OCI-LY7 (cell line): ENCODE results near the gene RORC.
A peak's percentile ranks its signal among the peaks of the same experiment; 100 is the strongest.

Experiments
- CTCF ChIP-seq: fragments of 200-600 bp; sonication (generic); conservative IDR thresholded peaks from 2 replicates; pipeline ENCODE4 v1.5.1; 2014; ENCODE audit warnings: mild to moderate bottlenecking, antibody characterized with exemption, low read length, moderate library complexity, mixed read lengths
- EZH2phosphoT487 ChIP-seq: fragments of 200-600 bp; sonication (generic); IDR thresholded peaks from 2 replicates; pipeline ENCODE4 v1.6.1; 2018; ENCODE audit warnings: low read depth, borderline replicate concordance, mild to moderate bottlenecking, mixed run types, antibody characterized with exemption, low read length, moderate library complexity, mixed read lengths

- TF ChIP-seq CTCF = peak; percentile 65
- no peak for TF ChIP-seq EZH2phosphoT487
Observed at GRCh38 chr1:151790071-151790939, 41.3 kb downstream of the RORC start, which contains the start of gene TDRKH.
